Measurements from ENCODE around the gene NFKBIL1. TPM values are rescaled to one million over a fixed set of nuclear protein-coding genes. Genes with fewer than 3 reads are reported as not detected.
A peak's percentile ranks its signal among the peaks of the same experiment; 100 is the strongest.

The NFKBIL1 gene
- total and polyA plus RNA-seq, 9 of the 15 experiments (the other 6 are each of a cell fraction or from before 2014, with no cell fraction given), result 0.49 to 33.1 (median 7.6) TPM

DNA sequence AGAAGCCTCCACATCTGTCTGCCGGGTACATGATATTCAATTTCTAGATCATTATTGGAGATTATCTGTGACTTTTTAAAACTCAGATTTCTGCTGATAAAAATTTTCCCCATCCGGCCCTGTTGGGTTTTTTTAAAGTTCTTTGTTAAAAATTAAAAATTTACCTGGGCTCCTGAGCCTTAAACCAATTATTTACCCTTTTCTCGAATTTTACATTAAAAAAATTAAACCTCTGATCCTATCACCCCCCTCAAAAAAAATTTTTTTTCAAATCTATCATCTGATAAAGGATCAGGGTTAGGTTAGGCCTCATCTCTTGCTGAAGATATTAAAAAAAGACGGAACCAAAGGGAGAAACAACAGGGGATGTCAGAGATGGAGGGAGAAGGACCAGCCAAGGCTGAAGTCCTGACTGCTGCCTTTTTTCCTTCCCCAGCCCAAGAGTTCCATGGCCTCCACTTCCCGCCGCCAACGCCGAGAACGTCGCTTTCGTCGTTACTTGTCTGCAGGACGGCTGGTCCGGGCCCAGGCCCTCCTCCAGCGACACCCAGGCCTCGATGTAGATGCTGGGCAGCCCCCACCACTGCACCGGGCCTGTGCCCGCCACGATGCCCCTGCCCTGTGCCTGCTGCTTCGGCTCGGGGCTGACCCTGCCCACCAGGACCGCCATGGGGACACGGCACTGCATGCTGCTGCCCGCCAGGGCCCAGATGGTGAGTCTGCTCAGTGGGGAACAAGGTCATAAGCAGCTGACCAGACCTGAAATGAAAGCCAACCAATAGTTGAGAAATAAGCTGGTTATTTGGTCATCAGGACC lies 527 bp downstream of the NFKBIL1 start (continued):
- TF ChIP-seq ZC3H4 (CRISPR knock-in tag; IDR thresholded peaks at IDR 0.05; ENCODE audit: borderline replicate concordance), result no peak
- TF ChIP-seq NCOA2 (IDR thresholded peaks at IDR 0.05; ENCODE audit: partially characterized antibody in 2 of 2), result no peak
- TF ChIP-seq EZH2 (IDR thresholded peaks at IDR 0.05; ENCODE audit: borderline replicate concordance, low read depth, low read length), result no peak
- TF ChIP-seq CC2D1A (IDR thresholded peaks at IDR 0.05), result no peak
- TF ChIP-seq MYBL2 (IDR thresholded peaks at IDR 0.05; ENCODE audit: low read depth), result no peak
- TF ChIP-seq MYBL2 (CRISPR knock-in tag; IDR thresholded peaks at IDR 0.05; ENCODE audit: borderline replicate concordance), result no peak
- TF ChIP-seq HNRNPK (IDR thresholded peaks at IDR 0.05; ENCODE audit: low read depth, low read length, poor library complexity, severe bottlenecking), result no peak
- TF ChIP-seq TEAD1 (CRISPR knock-in tag; IDR thresholded peaks at IDR 0.05), result no peak
- TF ChIP-seq ETV6 (IDR thresholded peaks at IDR 0.05; ENCODE audit: borderline replicate concordance in 1 of 2, low read depth in 2 of 2, low read length in 1 of 2), result no peak
- no peak for TF ChIP-seq ETV6 (CRISPR knock-in tag; IDR thresholded peaks at IDR 0.05; ENCODE audit: borderline replicate concordance)
- TF ChIP-seq CEBPG (CRISPR knock-in tag; IDR thresholded peaks at IDR 0.05), result peak; percentile 53
- TF ChIP-seq CEBPG (tag; conservative IDR thresholded peaks at IDR 0.05 in 1 of 2, IDR thresholded peaks at IDR 0.05 in 1 of 2), result no peak
- TF ChIP-seq NFXL1 (CRISPR knock-in tag; IDR thresholded peaks at IDR 0.05), result no peak
- TF ChIP-seq ZNF253 (CRISPR knock-in tag; conservative IDR thresholded peaks at IDR 0.05), result no peak
- TF ChIP-seq ZC3H8 (IDR thresholded peaks at IDR 0.05), result no peak
- no peak for TF ChIP-seq NBN (IDR thresholded peaks at IDR 0.05; ENCODE audit: low read depth)
- TF ChIP-seq, protein P1, sequence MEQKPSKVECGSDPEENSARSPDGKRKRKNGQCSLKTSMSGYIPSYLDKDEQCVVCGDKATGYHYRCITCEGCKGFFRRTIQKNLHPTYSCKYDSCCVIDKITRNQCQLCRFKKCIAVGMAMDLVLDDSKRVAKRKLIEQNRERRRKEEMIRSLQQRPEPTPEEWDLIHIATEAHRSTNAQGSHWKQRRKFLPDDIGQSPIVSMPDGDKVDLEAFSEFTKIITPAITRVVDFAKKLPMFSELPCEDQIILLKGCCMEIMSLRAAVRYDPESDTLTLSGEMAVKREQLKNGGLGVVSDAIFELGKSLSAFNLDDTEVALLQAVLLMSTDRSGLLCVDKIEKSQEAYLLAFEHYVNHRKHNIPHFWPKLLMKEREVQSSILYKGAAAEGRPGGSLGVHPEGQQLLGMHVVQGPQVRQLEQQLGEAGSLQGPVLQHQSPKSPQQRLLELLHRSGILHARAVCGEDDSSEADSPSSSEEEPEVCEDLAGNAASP (IDR thresholded peaks at IDR 0.05), result no peak
- TF ChIP-seq MTF1 (CRISPR knock-in tag; IDR thresholded peaks at IDR 0.05; ENCODE audit: borderline replicate concordance), result no peak
- TF ChIP-seq NCOA1 (IDR thresholded peaks at IDR 0.05; ENCODE audit: low read depth), result no peak
- TF ChIP-seq FIP1L1 (IDR thresholded peaks at IDR 0.05; ENCODE audit: low read depth, low read length, poor library complexity, severe bottlenecking), result peak; percentile 22
- TF ChIP-seq, protein P2, sequence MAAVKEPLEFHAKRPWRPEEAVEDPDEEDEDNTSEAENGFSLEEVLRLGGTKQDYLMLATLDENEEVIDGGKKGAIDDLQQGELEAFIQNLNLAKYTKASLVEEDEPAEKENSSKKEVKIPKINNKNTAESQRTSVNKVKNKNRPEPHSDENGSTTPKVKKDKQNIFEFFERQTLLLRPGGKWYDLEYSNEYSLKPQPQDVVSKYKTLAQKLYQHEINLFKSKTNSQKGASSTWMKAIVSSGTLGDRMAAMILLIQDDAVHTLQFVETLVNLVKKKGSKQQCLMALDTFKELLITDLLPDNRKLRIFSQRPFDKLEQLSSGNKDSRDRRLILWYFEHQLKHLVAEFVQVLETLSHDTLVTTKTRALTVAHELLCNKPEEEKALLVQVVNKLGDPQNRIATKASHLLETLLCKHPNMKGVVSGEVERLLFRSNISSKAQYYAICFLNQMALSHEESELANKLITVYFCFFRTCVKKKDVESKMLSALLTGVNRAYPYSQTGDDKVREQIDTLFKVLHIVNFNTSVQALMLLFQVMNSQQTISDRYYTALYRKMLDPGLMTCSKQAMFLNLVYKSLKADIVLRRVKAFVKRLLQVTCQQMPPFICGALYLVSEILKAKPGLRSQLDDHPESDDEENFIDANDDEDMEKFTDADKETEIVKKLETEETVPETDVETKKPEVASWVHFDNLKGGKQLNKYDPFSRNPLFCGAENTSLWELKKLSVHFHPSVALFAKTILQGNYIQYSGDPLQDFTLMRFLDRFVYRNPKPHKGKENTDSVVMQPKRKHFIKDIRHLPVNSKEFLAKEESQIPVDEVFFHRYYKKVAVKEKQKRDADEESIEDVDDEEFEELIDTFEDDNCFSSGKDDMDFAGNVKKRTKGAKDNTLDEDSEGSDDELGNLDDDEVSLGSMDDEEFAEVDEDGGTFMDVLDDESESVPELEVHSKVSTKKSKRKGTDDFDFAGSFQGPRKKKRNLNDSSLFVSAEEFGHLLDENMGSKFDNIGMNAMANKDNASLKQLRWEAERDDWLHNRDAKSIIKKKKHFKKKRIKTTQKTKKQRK (IDR thresholded peaks at IDR 0.05; ENCODE audit: borderline replicate concordance, low read depth, low read length), result no peak
- no peak for TF ChIP-seq BRD9 (IDR thresholded peaks at IDR 0.05; ENCODE audit: low read depth, partially characterized antibody)
- no peak for TF ChIP-seq KLF6 (CRISPR knock-in tag; IDR thresholded peaks at IDR 0.05; ENCODE audit: borderline replicate concordance)
- peak; percentile 33; the same call in 1 of the 2 replicates for TF ChIP-seq DMBX1 (CRISPR knock-in tag; IDR thresholded peaks at IDR 0.05; ENCODE audit: borderline replicate concordance)
